PC-9 (cell line): Measurements from ENCODE around the gene PRRT1B. TPM values are rescaled to one million over a fixed set of nuclear protein-coding genes. Genes with fewer than 3 reads are reported as not detected.

Experiments
- BruUV-seq: library from RNA; stranded (reverse); fragments of 400-500 nt; replicated peaks from 2 replicates; lab custom pipeline; 2021; lab: Mats Ljungman, UMichigan
- CTCF ChIA-PET: fragments of 300-600 bp; sonication (Branson Sonifier 250); formaldehyde crosslinking; loops from one replicate; lab custom pipeline; 2022; ENCODE audit warnings: antibody characterized with exemption; lab: Charles Lee
- POLR2A ChIA-PET: fragments of 300-600 bp; sonication (Branson Sonifier 250); formaldehyde crosslinking; loops from one replicate; lab custom pipeline; 2022; ENCODE audit warnings: antibody characterized with exemption; ENCODE audit not compliant: unreplicated experiment; lab: Charles Lee
- DNase-seq, 2 experiments: peaks; one replicate each; pipeline versions ENCODE4 v3.0.0 to v3.0.0-alpha.2; 2015 to 2022; ENCODE audit warnings: mixed read lengths in 1 of 2
- H2AFZ ChIP-seq: fragments of 200-600 bp; sonication (generic); 2 replicates; pipeline ENCODE4 v1.8.1; 2017; ENCODE audit warnings: antibody characterized with exemption
- H3F3A ChIP-seq: fragments of 200-600 bp; sonication (generic); 2 replicates; pipeline ENCODE4 v1.8.1; 2017; ENCODE audit warnings: antibody characterized with exemption, mild to moderate bottlenecking, low read depth; ENCODE audit not compliant: insufficient read depth
- H3K27ac ChIP-seq: fragments of 200-600 bp; sonication (generic); 2 replicates; pipeline ENCODE4 v1.6.1; 2016; ENCODE audit warnings: mixed run types
- H3K27me3 ChIP-seq: fragments of 200-600 bp; sonication (generic); 2 replicates; pipeline ENCODE4 v1.6.1; 2016; ENCODE audit warnings: low read depth, mixed run types; ENCODE audit not compliant: insufficient read depth
- H3K36me3 ChIP-seq: fragments of 200-600 bp; sonication (generic); 2 replicates; pipeline ENCODE4 v1.6.1; 2016; ENCODE audit warnings: low read depth, mixed run types
- H3K4me1 ChIP-seq: fragments of 200-600 bp; sonication (generic); replicated peaks from 2 replicates; pipeline ENCODE4 v1.6.1; 2016; ENCODE audit warnings: mixed run types; ENCODE audit not compliant: insufficient read depth
- H3K4me2 ChIP-seq: fragments of 200-600 bp; sonication (generic); 2 replicates; pipeline ENCODE4 v1.6.1; 2017; ENCODE audit warnings: mixed run types
- H3K4me3 ChIP-seq: fragments of 200-600 bp; sonication (generic); 2 replicates; pipeline ENCODE4 v1.6.1; 2016; ENCODE audit warnings: mixed run types
- H3K79me2 ChIP-seq: fragments of 200-600 bp; sonication (generic); 2 replicates; pipeline ENCODE4 v1.6.1; 2017; ENCODE audit warnings: low read depth, mixed run types
- H3K9me2 ChIP-seq: fragments of 200-600 bp; sonication (generic); 2 replicates; pipeline ENCODE4 v1.8.1; 2017; ENCODE audit warnings: mild to moderate bottlenecking; ENCODE audit not compliant: insufficient read depth
- H3K9me3 ChIP-seq: fragments of 200-600 bp; sonication (generic); 2 replicates; pipeline ENCODE4 v1.8.1; 2016; ENCODE audit warnings: low read depth; ENCODE audit not compliant: insufficient read depth
- H4K20me1 ChIP-seq: fragments of 200-600 bp; sonication (generic); 2 replicates; pipeline ENCODE4 v1.8.1; 2017; ENCODE audit not compliant: insufficient read depth
- EZH2 ChIP-seq: fragments of 200-600 bp; sonication (generic); IDR thresholded peaks from 2 replicates; pipeline ENCODE4 v1.8.0; 2017; ENCODE audit warnings: antibody characterized with exemption, low read depth
- intact Hi-C: fragments of 100-400 bp; cut with micrococcal nuclease; formaldehyde crosslinking; loops from one replicate; pipeline ENCODE4 v1.10.0; 2022; ENCODE audit not compliant: unreplicated experiment
- total RNA-seq: library from RNA; stranded (reverse); gene quantifications from 2 replicates; pipeline ENCODE4 v1.2.3, GENCODE V29; 2021
- TF ChIP-seq, protein P1 (sequence below): fragments of 200-600 bp; sonication (generic); conservative IDR thresholded peaks from 2 replicates; pipeline ENCODE4 v1.6.1; 2017; ENCODE audit warnings: mixed run types, antibody characterized with exemption, mild to moderate bottlenecking, moderate library complexity

Gene PRRT1B
- total RNA-seq, 1 experiment from 2014 or later, result not detected

- ChIA-PET CTCF (no interaction called here), POLR2A (interaction anchor here (0.7 kb wide), 1 partner anchor 92 kb away, joined by 3 read pairs; no protein-coding TSS in a partner anchor)
- BruUV-seq, result no TSS peak
- intact Hi-C loops, result no loop called here
- Histone ChIP-seq H3K27ac (no peak overlapping the region), H3K9me2 (no peaks in the 10 kb centered on the region), H3K9me3 (no peaks in the 10 kb centered on the region), H2AFZ (no peak overlapping the region), H3K4me2 (no peak overlapping the region), H3F3A (peaks cover 4% of the 10 kb centered on the region), H3K27me3 (no peaks in the 10 kb centered on the region), H3K4me3 (no peak overlapping the region), H4K20me1 (no peaks in the 10 kb centered on the region), H3K79me2 (no peaks in the 10 kb centered on the region), H3K36me3 (no peaks in the 10 kb centered on the region), H3K4me1 (peaks cover 5% of the 10 kb centered on the region)
- DNase-seq, result no peak
- TF ChIP-seq, protein P1, sequence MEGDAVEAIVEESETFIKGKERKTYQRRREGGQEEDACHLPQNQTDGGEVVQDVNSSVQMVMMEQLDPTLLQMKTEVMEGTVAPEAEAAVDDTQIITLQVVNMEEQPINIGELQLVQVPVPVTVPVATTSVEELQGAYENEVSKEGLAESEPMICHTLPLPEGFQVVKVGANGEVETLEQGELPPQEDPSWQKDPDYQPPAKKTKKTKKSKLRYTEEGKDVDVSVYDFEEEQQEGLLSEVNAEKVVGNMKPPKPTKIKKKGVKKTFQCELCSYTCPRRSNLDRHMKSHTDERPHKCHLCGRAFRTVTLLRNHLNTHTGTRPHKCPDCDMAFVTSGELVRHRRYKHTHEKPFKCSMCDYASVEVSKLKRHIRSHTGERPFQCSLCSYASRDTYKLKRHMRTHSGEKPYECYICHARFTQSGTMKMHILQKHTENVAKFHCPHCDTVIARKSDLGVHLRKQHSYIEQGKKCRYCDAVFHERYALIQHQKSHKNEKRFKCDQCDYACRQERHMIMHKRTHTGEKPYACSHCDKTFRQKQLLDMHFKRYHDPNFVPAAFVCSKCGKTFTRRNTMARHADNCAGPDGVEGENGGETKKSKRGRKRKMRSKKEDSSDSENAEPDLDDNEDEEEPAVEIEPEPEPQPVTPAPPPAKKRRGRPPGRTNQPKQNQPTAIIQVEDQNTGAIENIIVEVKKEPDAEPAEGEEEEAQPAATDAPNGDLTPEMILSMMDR, result no peak
- TF ChIP-seq EZH2, result no peak
These were observed 57.9 kb downstream of the PRRT1B start for GRCh38 chr9:131603199-131603598.

DNA sequence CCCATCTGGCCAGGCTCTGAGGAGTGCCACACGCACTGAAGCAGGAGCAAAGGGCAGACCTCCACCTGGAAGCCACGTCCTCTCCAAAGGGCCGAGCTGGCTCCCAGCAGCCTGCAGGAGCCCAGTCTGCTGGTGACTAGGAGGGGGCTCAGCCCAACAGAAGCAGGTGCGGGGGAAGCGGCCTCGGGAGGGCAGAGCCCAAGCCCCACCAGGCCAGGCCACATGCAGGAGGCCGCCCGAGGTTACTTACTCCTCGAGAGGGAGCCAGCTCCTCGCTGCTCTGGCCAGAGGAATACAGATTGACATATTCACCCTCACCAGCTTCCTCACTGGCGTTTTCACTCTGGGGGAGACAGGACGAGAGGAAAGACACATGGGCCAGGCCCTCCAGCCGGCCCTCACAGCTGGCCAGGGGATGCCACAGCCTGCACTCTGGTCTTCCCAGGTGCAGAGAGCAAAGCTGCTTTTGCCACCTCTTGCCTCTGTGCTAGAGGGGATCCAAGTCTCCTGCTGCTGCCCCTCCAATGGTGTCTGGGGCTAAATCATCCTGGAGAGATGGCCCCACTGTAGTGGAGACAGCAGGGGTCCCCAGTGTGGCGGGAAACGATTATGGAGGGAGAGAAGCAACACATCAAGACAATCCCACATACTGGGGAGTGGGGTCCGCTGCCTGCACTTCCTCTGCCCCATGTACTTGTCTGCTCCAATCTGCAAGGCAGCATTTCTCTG lies 58.6 kb downstream of the PRRT1B start:
- ChIA-PET POLR2A (interaction anchor here (0.7 kb wide), 1 partner anchor 91 kb away, joined by 3 read pairs; no protein-coding TSS in a partner anchor), CTCF (no interaction called here)
- H3K36me3 ChIP-seq, result no peaks in the 10 kb centered on the region
- DNase-seq, result no peak
- H3K27me3 ChIP-seq, result no peaks in the 10 kb centered on the region
- no peaks in the 10 kb centered on the region for H3K9me2 ChIP-seq
- no peak overlapping the region for H2AFZ ChIP-seq
- intact Hi-C loops, result no loop called here
- no TSS peak for BruUV-seq
- H3F3A ChIP-seq, result peaks cover 8% of the 10 kb centered on the region
- no peak overlapping the region for H3K27ac ChIP-seq
- H3K4me3 ChIP-seq, result no peak overlapping the region
- no peaks in the 10 kb centered on the region for H3K79me2 ChIP-seq
- no peaks in the 10 kb centered on the region for H4K20me1 ChIP-seq
- H3K9me3 ChIP-seq, result no peaks in the 10 kb centered on the region
- H3K4me1 ChIP-seq, result peaks cover 10% of the 10 kb centered on the region
- no peak overlapping the region for H3K4me2 ChIP-seq
- TF ChIP-seq, protein P1, result no peak
- TF ChIP-seq EZH2, result no peak

- DNase-seq, result no peak
- H3K36me3 ChIP-seq, result no peaks in the 10 kb centered on the region
- H3K4me1 ChIP-seq, result peaks cover 20% of the 10 kb centered on the region
- no peaks in the 10 kb centered on the region for H3K9me3 ChIP-seq
- no peak overlapping the region for H3K27ac ChIP-seq
- H3K4me2 ChIP-seq, result no peak overlapping the region
- BruUV-seq, result no TSS peak
- no peaks in the 10 kb centered on the region for H3K27me3 ChIP-seq
- H3K4me3 ChIP-seq, result no peak overlapping the region
- H3F3A ChIP-seq, result peaks cover 20% of the 10 kb centered on the region
- POLR2A ChIA-PET, result no interaction called here
- no peaks in the 10 kb centered on the region for H3K9me2 ChIP-seq
- TF ChIP-seq, protein P1, result no peak
- TF ChIP-seq EZH2, result no peak
- CTCF ChIA-PET, result no interaction called here
- H4K20me1 ChIP-seq, result no peaks in the 10 kb centered on the region
- no peaks in the 10 kb centered on the region for H3K79me2 ChIP-seq
- H2AFZ ChIP-seq, result no peak overlapping the region
- intact Hi-C loops, result no loop called here
These were observed 60.7 kb downstream of the PRRT1B start for GRCh38 chr9:131605770-131606590.
